Mucosa of descending colon (tissue), 3 donors: ENCODE measurements around the gene YKT6. TPM values are rescaled to one million over a fixed set of nuclear protein-coding genes. Genes with fewer than 3 reads are reported as not detected.

Experiments
- ATAC-seq: fragments of 200-7000 bp; cut with Tn5 transposase; one replicate; pipeline ENCODE4 v1.9.1; 2020; ENCODE audit warnings: mild to moderate bottlenecking, moderate library complexity
- DNase-seq, 3 donors: peaks; one replicate each; pipeline ENCODE4 v3.0.0-alpha.2; 2020
- H3K36me3 ChIP-seq: fragments of 200-600 bp; one replicate; pipeline ENCODE4 v1.8.0; 2021; ENCODE audit warnings: low read depth, mild to moderate bottlenecking
- H3K4me1 ChIP-seq: fragments of 200-600 bp; one replicate; pipeline ENCODE4 v1.8.0; 2021; ENCODE audit warnings: low read depth, mild to moderate bottlenecking
- H3K4me3 ChIP-seq: fragments of 200-600 bp; one replicate; pipeline ENCODE4 v1.8.0; 2021; ENCODE audit warnings: mild to moderate bottlenecking
- H3K9me3 ChIP-seq: fragments of 200-600 bp; one replicate; pipeline ENCODE4 v1.8.0; 2021; ENCODE audit warnings: mild to moderate bottlenecking
- intact Hi-C, 2 donors: fragments of 100-400 bp; cut with DNase I in 1 of 2; cut with micrococcal nuclease in 1 of 2; formaldehyde crosslinking; loops; one replicate each; pipeline versions ENCODE4 v1.11.0 to v1.11.1; 2022; cut with DNase I, micrococcal nuclease
- total RNA-seq, 3 donors: library from RNA; stranded (reverse); fragmentation: NEBNext Ultra II Directional in 2 of 3; extraction: Animal tissue kit (Norgen Biotek cat#: 25700) in 2 of 3; gene quantifications; one replicate each; pipeline versions ENCODE4 v1.2.1 to v1.2.4, GENCODE V29; 2021 to 2023
- TF ChIP-seq, protein P1 (sequence below): fragments of 200-600 bp; IDR thresholded peaks from one replicate; pipeline ENCODE4 v1.8.0; 2022; ENCODE audit warnings: antibody characterized with exemption, mild to moderate bottlenecking
- donor health status: DM: no; HTN: no; CAD: no; lungs with moderate emphysema.
- donor health status: DM: no; HTN: no; CAD: no.
- donor health status: DM: no; HTN: yes; CAD: no.

Gene YKT6
- total RNA-seq, 3 donors from 2014 or later: 72.0 to 79.5 (median 79.0) TPM

DNA sequence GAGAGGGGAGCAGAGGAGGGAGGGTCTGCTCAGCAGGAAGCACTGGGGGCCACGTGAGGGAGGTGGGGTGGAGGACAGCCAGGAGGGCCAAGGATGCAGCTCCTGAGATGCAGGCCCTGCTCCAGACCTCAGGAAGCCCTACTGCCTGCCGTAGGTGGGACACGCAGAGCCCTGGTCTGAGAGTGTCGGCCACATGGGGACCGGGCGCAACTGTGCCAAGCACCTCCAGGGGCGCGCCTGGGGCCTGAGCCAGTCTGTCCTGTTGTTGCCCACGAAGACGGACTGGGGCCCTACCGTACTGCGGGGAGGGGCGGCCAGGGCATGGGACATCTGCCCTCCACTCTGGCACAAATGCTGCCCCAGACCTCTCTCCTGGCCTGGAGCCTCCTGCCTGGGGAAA is 31.6 kb downstream of the YKT6 start:
- DNase-seq (no peak), ATAC-seq (no peak)
- H3K4me3 ChIP-seq: no peak overlapping the region
- no peaks in the 10 kb centered on the region for H3K36me3 ChIP-seq
- H3K4me1 ChIP-seq: no peaks in the 10 kb centered on the region
- TF ChIP-seq, protein P1, sequence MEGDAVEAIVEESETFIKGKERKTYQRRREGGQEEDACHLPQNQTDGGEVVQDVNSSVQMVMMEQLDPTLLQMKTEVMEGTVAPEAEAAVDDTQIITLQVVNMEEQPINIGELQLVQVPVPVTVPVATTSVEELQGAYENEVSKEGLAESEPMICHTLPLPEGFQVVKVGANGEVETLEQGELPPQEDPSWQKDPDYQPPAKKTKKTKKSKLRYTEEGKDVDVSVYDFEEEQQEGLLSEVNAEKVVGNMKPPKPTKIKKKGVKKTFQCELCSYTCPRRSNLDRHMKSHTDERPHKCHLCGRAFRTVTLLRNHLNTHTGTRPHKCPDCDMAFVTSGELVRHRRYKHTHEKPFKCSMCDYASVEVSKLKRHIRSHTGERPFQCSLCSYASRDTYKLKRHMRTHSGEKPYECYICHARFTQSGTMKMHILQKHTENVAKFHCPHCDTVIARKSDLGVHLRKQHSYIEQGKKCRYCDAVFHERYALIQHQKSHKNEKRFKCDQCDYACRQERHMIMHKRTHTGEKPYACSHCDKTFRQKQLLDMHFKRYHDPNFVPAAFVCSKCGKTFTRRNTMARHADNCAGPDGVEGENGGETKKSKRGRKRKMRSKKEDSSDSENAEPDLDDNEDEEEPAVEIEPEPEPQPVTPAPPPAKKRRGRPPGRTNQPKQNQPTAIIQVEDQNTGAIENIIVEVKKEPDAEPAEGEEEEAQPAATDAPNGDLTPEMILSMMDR: no peak
- no peaks in the 10 kb centered on the region for H3K9me3 ChIP-seq
- intact Hi-C loops: no loop called here

DNA sequence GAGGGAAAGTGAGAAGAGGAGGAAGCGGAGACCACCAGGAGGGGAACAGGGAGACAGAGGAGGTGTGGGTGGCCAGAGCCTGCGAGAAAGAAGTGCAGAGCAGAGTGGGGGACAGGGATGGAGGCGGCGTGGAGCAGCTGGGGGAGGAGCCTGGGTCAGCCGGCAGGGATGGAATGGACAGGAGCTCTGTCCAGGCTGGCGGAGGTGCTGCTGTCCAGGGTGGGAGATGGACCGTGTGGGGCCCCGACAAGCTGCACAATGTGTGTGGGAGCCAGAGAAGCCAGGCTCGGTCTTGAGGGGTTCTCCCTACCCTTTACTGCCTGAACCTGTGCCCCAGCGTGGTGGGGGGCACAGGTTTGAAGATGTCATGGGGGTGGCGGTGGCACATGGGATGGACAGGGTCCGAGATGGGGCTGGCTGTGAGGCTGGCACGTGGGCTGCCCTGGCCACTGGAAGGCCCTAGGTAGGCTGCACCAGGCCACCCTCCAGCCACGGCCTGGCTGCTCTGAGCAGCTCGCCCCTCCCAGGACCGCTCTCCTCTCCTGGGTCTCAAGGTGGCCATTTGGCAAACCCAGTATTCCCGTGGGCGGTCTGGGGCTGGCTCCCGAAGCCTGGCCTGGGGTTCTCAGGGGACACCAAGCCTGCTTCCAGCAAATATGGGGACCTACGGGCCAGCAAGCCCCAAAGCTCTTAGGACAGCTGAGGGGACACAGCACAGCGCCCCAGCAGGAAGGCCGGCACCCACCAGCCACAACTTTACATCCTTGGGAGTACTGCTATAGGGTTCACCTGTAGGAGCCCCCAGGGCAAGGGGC is 32.3 kb downstream of the YKT6 start:
- intact Hi-C loops: no loop called here
- ATAC-seq: no peak
- Histone ChIP-seq H3K9me3 (no peaks in the 10 kb centered on the region), H3K36me3 (no peaks in the 10 kb centered on the region), H3K4me1 (no peaks in the 10 kb centered on the region), H3K4me3 (no peak overlapping the region)
- no peak for DNase-seq
- TF ChIP-seq, protein P1: no peak

DNA sequence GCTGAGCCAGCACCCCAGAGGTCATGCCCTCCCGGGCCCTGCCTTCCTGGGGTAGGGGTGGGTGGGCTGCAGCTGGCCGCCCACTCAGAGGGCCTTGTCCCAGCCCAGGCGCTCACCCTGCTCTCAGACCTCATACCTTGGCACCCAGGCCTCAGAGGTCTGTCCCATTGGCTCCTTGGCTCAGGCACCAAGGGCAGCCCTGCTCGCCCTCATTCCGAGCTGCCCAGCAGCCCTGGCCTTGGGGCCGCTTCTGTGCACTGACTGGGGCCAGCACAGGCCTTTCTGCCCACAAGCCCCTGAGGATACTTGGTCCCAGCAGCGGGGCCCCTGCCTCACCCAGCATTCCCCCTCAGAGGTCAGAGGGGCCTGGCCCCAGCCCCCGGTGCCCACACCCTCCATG is 34.3 kb downstream of the YKT6 start:
- intact Hi-C loops: no loop called here
- Histone ChIP-seq H3K36me3 (no peaks in the 10 kb centered on the region), H3K4me3 (no peak overlapping the region), H3K4me1 (no peaks in the 10 kb centered on the region), H3K9me3 (no peaks in the 10 kb centered on the region)
- ATAC-seq: no peak
- no peak for DNase-seq
- TF ChIP-seq, protein P1: no peak

DNA sequence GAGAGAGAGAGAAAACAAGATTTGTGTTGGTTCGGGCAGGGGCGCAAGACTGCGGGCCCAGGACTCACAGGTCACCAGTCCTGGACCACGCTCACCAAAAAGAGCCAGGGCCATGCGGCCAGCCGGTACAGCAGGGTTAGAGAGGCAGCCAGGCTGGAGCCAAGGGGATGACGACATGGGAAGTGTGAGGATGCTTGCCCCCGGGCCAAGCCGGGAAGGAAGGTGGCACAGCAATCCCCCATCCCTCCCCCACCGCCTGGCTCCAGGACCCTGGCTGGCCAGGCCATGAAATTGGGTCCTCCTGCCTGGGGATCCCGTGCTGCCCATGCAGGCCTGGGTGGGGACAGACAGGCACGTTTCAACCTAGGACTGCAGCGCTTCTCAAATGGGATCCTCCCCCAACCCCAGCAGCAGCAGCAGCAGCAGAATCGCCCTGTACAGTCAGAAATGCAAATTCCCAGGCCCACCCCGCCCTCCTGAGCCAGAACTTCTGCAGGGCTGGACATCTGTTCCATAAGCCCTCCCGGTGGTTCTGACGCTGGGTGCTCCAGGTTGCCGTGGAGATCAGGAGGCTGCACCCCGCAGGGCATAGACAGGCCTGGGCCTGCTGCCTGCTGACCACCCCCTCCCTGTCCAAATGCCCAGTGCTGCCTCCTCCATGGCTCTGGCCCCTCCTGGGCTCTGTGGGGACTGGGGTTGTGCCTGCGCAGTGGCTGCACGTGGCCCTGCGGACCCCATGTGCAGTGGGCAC is 35.0 kb downstream of the YKT6 start:
- Histone ChIP-seq H3K4me1 (no peaks in the 10 kb centered on the region), H3K9me3 (no peaks in the 10 kb centered on the region), H3K4me3 (no peak overlapping the region), H3K36me3 (no peaks in the 10 kb centered on the region)
- TF ChIP-seq, protein P1: no peak
- no peak for DNase-seq
- no peak for ATAC-seq
- intact Hi-C loops: no loop called here

DNA sequence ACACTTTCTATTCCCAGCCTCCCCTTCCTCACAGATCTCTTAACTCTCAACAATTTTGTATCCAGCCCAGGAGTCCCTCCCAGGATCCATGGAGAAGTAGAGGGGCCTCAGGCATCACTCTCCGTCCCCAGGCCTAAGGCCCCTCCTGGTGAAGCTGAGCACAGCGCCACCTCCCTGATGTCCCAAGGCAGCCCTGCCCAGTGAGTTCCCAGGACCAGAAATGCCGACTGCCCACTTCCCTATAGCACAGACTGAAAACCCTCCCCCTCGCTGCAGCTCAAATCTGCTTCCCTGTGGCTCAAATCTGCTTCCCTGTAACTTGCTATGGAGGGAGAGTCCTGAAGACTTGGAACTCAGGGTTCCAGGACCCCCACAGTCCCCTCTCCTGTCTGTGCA is 35.6 kb downstream of the YKT6 start:
- Histone ChIP-seq H3K9me3 (no peaks in the 10 kb centered on the region), H3K4me3 (no peak overlapping the region), H3K4me1 (no peaks in the 10 kb centered on the region), H3K36me3 (no peaks in the 10 kb centered on the region)
- ATAC-seq: no peak
- intact Hi-C loops: no loop called here
- no peak for DNase-seq
- TF ChIP-seq, protein P1: no peak
